Measurements from ENCODE around the gene C9orf152. TPM values are rescaled to one million over a fixed set of nuclear protein-coding genes. Genes with fewer than 3 reads are reported as not detected.
"Not testable (repeated sequence)": the region's sequence is repeated elsewhere in the genome, so short reads cannot be mapped to it uniquely, and the experiment has no call there.

C9orf152 gene
- polyA plus RNA-seq, 1 donor (not counting 4 experiments of a cell fraction or from before 2014, with no cell fraction given), result not detected

GRCh38 chr9:110207071-110207641 lies 803 bp downstream of the C9orf152 start:
- FAIRE-seq, result no peak
- Histone ChIP-seq H3K9me3 (ENCODE audit: control insufficient read depth, low read depth, low read length) (no peaks in the 10 kb centered on the region), H3K9me1 (ENCODE audit: control insufficient read depth, extremely low read depth, insufficient read depth, low read length) (no peaks in the 10 kb centered on the region), H3K27ac (ENCODE audit: control insufficient read depth, insufficient read depth, low read length) (no peak overlapping the region), H3K9ac (ENCODE audit: control insufficient read depth, extremely low read depth, insufficient read depth, low read length) (no peak overlapping the region), H3K27me3 (ENCODE audit: control insufficient read depth, extremely low read depth, insufficient read depth, low read length) (peaks cover 30% of the 10 kb centered on the region), H3K79me2 (ENCODE audit: control insufficient read depth, insufficient read depth, low read length) (no peaks in the 10 kb centered on the region), H3K4me1 (ENCODE audit: control insufficient read depth, extremely low read depth, insufficient read depth, low read length) (no peaks in the 10 kb centered on the region), H4K20me1 (ENCODE audit: control insufficient read depth, extremely low read depth, insufficient read depth, low read length) (no peaks in the 10 kb centered on the region), H3K4me3 (ENCODE audit: control insufficient read depth in 2 of 3, extremely low read depth in 1 of 3, insufficient read depth in 2 of 3, low read depth in 1 of 3, low read length in 3 of 3) (no peak overlapping the region), H2AFZ (ENCODE audit: control insufficient read depth, low read length) (no peak overlapping the region), H3K4me2 (ENCODE audit: control insufficient read depth, extremely low read depth, insufficient read depth, low read depth, low read length) (no peak overlapping the region), H3K36me3 (ENCODE audit: control insufficient read depth in 2 of 2, extremely low read depth in 1 of 2, insufficient read depth in 2 of 2, low read length in 2 of 2) (no peaks in the 10 kb centered on the region)
- dilution Hi-C loops (cut with MboI; ENCODE audit: extremely low pct_ligation_motif_present, low sequenced_read_pairs), result no loop called here
- no peak for DNase-seq (ENCODE audit: low read depth, low spot score)
- TF ChIP-seq EZH2 (IDR thresholded peaks at IDR 0.05; ENCODE audit: low read length) (no peak), CTCF (optimal IDR thresholded peaks at IDR 0.05 in 1 of 3, IDR thresholded peaks at IDR 0.05 in 1 of 3, conservative IDR thresholded peaks at IDR 0.05 in 1 of 3; ENCODE audit: extremely low read depth in 1 of 3, insufficient read depth in 2 of 3, low read length in 3 of 3) (no peak)

- TF ChIP-seq EZH2 (IDR thresholded peaks at IDR 0.05; ENCODE audit: low read length) (no peak), CTCF (optimal IDR thresholded peaks at IDR 0.05 in 1 of 3, IDR thresholded peaks at IDR 0.05 in 1 of 3, conservative IDR thresholded peaks at IDR 0.05 in 1 of 3; ENCODE audit: extremely low read depth in 1 of 3, insufficient read depth in 2 of 3, low read length in 3 of 3) (no peak)
- Histone ChIP-seq H3K4me1 (ENCODE audit: control insufficient read depth, extremely low read depth, insufficient read depth, low read length) (no peaks in the 10 kb centered on the region), H3K9me1 (ENCODE audit: control insufficient read depth, extremely low read depth, insufficient read depth, low read length) (no peaks in the 10 kb centered on the region), H3K4me3 (ENCODE audit: control insufficient read depth in 2 of 3, extremely low read depth in 1 of 3, insufficient read depth in 2 of 3, low read depth in 1 of 3, low read length in 3 of 3) (no peak overlapping the region), H3K9me3 (ENCODE audit: control insufficient read depth, low read depth, low read length) (no peaks in the 10 kb centered on the region), H3K9ac (ENCODE audit: control insufficient read depth, extremely low read depth, insufficient read depth, low read length) (no peak overlapping the region), H3K27me3 (ENCODE audit: control insufficient read depth, extremely low read depth, insufficient read depth, low read length) (peaks cover 30% of the 10 kb centered on the region), H3K4me2 (ENCODE audit: control insufficient read depth, extremely low read depth, insufficient read depth, low read depth, low read length) (no peak overlapping the region), H3K79me2 (ENCODE audit: control insufficient read depth, insufficient read depth, low read length) (no peaks in the 10 kb centered on the region), H2AFZ (ENCODE audit: control insufficient read depth, low read length) (no peak overlapping the region), H3K27ac (ENCODE audit: control insufficient read depth, insufficient read depth, low read length) (no peak overlapping the region), H4K20me1 (ENCODE audit: control insufficient read depth, extremely low read depth, insufficient read depth, low read length) (no peaks in the 10 kb centered on the region), H3K36me3 (ENCODE audit: control insufficient read depth in 2 of 2, extremely low read depth in 1 of 2, insufficient read depth in 2 of 2, low read length in 2 of 2) (no peaks in the 10 kb centered on the region)
- no peak for FAIRE-seq
- no peak for DNase-seq (ENCODE audit: low read depth, low spot score)
- dilution Hi-C loops (cut with MboI; ENCODE audit: extremely low pct_ligation_motif_present, low sequenced_read_pairs), result no loop called here
Observed at GRCh38 chr9:110206389-110206788, 1.6 kb downstream of the C9orf152 start.

- peaks cover 36% of the 10 kb centered on the region for H3K27me3 ChIP-seq (ENCODE audit: control insufficient read depth, extremely low read depth, insufficient read depth, low read length)
- H3K9ac ChIP-seq (ENCODE audit: control insufficient read depth, extremely low read depth, insufficient read depth, low read length); dilution Hi-C loops (cut with MboI; ENCODE audit: extremely low pct_ligation_motif_present, low sequenced_read_pairs); H2AFZ ChIP-seq (ENCODE audit: control insufficient read depth, low read length); H3K4me1 ChIP-seq (ENCODE audit: control insufficient read depth, extremely low read depth, insufficient read depth, low read length); H3K9me3 ChIP-seq (ENCODE audit: control insufficient read depth, low read depth, low read length); H3K9me1 ChIP-seq (ENCODE audit: control insufficient read depth, extremely low read depth, insufficient read depth, low read length); H3K4me2 ChIP-seq (ENCODE audit: control insufficient read depth, extremely low read depth, insufficient read depth, low read depth, low read length); H3K27ac ChIP-seq (ENCODE audit: control insufficient read depth, insufficient read depth, low read length); H4K20me1 ChIP-seq (ENCODE audit: control insufficient read depth, extremely low read depth, insufficient read depth, low read length); H3K36me3 ChIP-seq (ENCODE audit: control insufficient read depth in 2 of 2, extremely low read depth in 1 of 2, insufficient read depth in 2 of 2, low read length in 2 of 2); DNase-seq (ENCODE audit: low read depth, low spot score); FAIRE-seq; H3K4me3 ChIP-seq (ENCODE audit: control insufficient read depth in 2 of 3, extremely low read depth in 1 of 3, insufficient read depth in 2 of 3, low read depth in 1 of 3, low read length in 3 of 3); H3K79me2 ChIP-seq (ENCODE audit: control insufficient read depth, insufficient read depth, low read length): not testable (repeated sequence)
Observed at GRCh38 chr9:110205612-110206011, 2.3 kb downstream of the C9orf152 start.

Data from keratinocyte (primary cell).